NCI-H1048 (cell line): Measurements from ENCODE around the gene TEAD4.

Experiments
- DNase-seq: peaks from one replicate; lab custom pipeline; 2025; lab: John Stamatoyannopoulos, UW

TEAD4 gene

GRCh38 chr12:3002646-3003045 lies 43.4 kb downstream of the TEAD4 start:
- no peak for DNase-seq

GRCh38 chr12:3003357-3003992 lies 44.3 kb downstream of the TEAD4 start:
- DNase-seq, result no peak

- DNase-seq, result no peak
Measured at GRCh38 chr12:3004655-3005565, 45.7 kb downstream of the TEAD4 start.

- DNase-seq, result no peak
Measured at GRCh38 chr12:3005736-3006135, 46.5 kb downstream of the TEAD4 start.

GRCh38 chr12:3009780-3010179 lies 50.6 kb downstream of the TEAD4 start:
- no peak for DNase-seq

GRCh38 chr12:3010214-3010930 lies 51.2 kb downstream of the TEAD4 start:
- DNase-seq, result no peak

GRCh38 chr12:3012786-3013185 lies 53.6 kb downstream of the TEAD4 start:
- no peak for DNase-seq

- DNase-seq, result no peak
Measured at GRCh38 chr12:3014641-3015040, 55.4 kb downstream of the TEAD4 start.

GRCh38 chr12:3015356-3015755 lies 56.2 kb downstream of the TEAD4 start:
- no peak for DNase-seq

- DNase-seq, result no peak
Measured at GRCh38 chr12:3016191-3016590, 57.0 kb downstream of the TEAD4 start.

GRCh38 chr12:3017281-3017680 lies 58.1 kb downstream of the TEAD4 start:
- no peak for DNase-seq

GRCh38 chr12:3018284-3019004 lies 59.2 kb downstream of the TEAD4 start:
- DNase-seq, result no peak

GRCh38 chr12:3019005-3019680 lies 59.9 kb downstream of the TEAD4 start:
- DNase-seq, result no peak

- DNase-seq, result no peak
Measured at GRCh38 chr12:3020399-3020798, 61.2 kb downstream of the TEAD4 start.

- no peak for DNase-seq
Measured at GRCh38 chr12:3020850-3021435, 61.7 kb downstream of the TEAD4 start.

- DNase-seq, result no peak
Measured at GRCh38 chr12:3022411-3022810, 63.2 kb downstream of the TEAD4 start.

- DNase-seq, result no peak
Measured at GRCh38 chr12:3022961-3023360, 63.8 kb downstream of the TEAD4 start.

GRCh38 chr12:3028108-3028507 lies 68.9 kb downstream of the TEAD4 start:
- DNase-seq, result no peak

GRCh38 chr12:3030821-3031429 lies 71.7 kb downstream of the TEAD4 start:
- no peak for DNase-seq

GRCh38 chr12:3032161-3032560 lies 73.0 kb downstream of the TEAD4 start:
- no peak for DNase-seq
